Adrenal gland (tissue), 5 donors: ENCODE data around the gene BBS1.

Experiments used
- POLR2A ChIP-seq, 2 donors: fragments of 450-650 bp; IDR thresholded peaks; one replicate each; pipeline ENCODE4 v1.6.1; 2017; ENCODE audit warnings: antibody characterized with exemption in 2 of 2, mild to moderate bottlenecking in 2 of 2, moderate library complexity in 1 of 2
- TF ChIP-seq, protein P1 (sequence below), 6 experiments: fragments of 450-650 bp in 4 of 6; fragments of 200-600 bp in 2 of 6; sonication (generic) in 1 of 6; IDR thresholded peaks; 1 replicate in 5 of 6; 2 replicates in 1 of 6; pipeline versions ENCODE4 v1.5.1 to v1.8.0; 2016 to 2021; ENCODE audit warnings: antibody characterized with exemption in 6 of 6, mild to moderate bottlenecking in 2 of 6, moderate library complexity in 1 of 6
- donor health status: DM: no; HTN: no; CAD: no.

DNA sequence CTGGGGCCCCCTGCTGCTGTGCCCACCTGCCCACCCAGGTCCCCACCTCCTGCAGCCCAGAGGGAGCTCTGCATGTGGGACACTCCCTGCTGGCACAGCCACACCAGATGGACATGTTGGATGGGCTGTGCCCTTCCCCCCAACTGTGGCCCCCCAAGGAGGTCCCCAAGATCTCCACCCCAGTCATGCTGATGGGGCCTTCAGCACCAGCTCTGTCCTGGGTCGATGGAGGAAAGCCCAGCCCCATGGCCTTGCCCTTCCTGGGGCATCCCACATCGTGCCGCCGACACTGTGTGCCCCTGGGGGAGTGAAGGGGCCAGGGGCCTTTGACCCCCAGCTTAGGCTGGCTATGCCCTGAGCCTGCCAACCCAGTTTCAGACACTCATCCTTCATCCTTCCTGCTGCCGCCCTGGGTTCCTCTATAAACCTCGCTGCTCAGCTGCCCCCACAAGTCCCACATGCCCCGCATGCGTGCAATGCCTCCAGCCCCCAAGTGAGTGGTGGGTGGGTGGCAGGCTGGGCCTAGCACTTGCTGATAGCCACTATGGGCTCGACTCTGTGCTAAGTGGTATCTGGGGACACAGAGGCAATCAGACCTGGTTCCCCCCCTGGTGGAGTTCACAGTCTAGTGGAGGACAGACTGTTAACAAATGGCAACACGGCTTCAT lies 34.1 kb upstream of the BBS1 start:
- TF ChIP-seq, protein P1, sequence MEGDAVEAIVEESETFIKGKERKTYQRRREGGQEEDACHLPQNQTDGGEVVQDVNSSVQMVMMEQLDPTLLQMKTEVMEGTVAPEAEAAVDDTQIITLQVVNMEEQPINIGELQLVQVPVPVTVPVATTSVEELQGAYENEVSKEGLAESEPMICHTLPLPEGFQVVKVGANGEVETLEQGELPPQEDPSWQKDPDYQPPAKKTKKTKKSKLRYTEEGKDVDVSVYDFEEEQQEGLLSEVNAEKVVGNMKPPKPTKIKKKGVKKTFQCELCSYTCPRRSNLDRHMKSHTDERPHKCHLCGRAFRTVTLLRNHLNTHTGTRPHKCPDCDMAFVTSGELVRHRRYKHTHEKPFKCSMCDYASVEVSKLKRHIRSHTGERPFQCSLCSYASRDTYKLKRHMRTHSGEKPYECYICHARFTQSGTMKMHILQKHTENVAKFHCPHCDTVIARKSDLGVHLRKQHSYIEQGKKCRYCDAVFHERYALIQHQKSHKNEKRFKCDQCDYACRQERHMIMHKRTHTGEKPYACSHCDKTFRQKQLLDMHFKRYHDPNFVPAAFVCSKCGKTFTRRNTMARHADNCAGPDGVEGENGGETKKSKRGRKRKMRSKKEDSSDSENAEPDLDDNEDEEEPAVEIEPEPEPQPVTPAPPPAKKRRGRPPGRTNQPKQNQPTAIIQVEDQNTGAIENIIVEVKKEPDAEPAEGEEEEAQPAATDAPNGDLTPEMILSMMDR (IDR thresholded peaks at IDR 0.05) = no peak
- no peak for TF ChIP-seq POLR2A (IDR thresholded peaks at IDR 0.05)
